Colonic mucosa (tissue), 4 donors: Measurements from ENCODE around the gene LRMDA. TPM values are rescaled to one million over a fixed set of nuclear protein-coding genes. Genes with fewer than 3 reads are reported as not detected.

Experiments
- DNase-seq: peaks from one replicate; pipeline ENCODE4 v3.0.0-alpha.2; 2020
- H3K27ac ChIP-seq: fragments of 200-600 bp; one replicate; pipeline ENCODE4 v1.8.0; 2021
- H3K27me3 ChIP-seq: fragments of 200-600 bp; one replicate; pipeline ENCODE4 v1.8.0; 2021
- H3K36me3 ChIP-seq: fragments of 200-600 bp; one replicate; pipeline ENCODE4 v1.8.0; 2021
- H3K4me1 ChIP-seq: fragments of 200-600 bp; one replicate; pipeline ENCODE4 v1.8.0; 2021; ENCODE audit warnings: mild to moderate bottlenecking
- H3K4me3 ChIP-seq: fragments of 200-600 bp; one replicate; pipeline ENCODE4 v1.8.0; 2021
- H3K9ac ChIP-seq, 2 donors: one replicate each; pipeline ENCODE4 v1.7.0; 2013; ENCODE audit warnings: control low read depth in 2 of 2, low read depth in 2 of 2, low read length in 2 of 2
- H3K9me3 ChIP-seq: fragments of 200-600 bp; one replicate; pipeline ENCODE4 v1.8.0; 2021
- intact Hi-C: fragments of 100-400 bp; cut with DNase I; formaldehyde crosslinking; loops from one replicate; pipeline ENCODE4 v1.14.1; 2022
- total RNA-seq, 2 donors: library from RNA; stranded (reverse); fragmentation: NEBNext Ultra II Directional in 1 of 2; extraction: Animal tissue kit (Norgen Biotek cat#: 25700) in 1 of 2; gene quantifications; one replicate each; pipeline ENCODE4 v1.2.1, GENCODE V29; 2021
- TF ChIP-seq, protein P1 (sequence below): fragments of 200-600 bp; IDR thresholded peaks from one replicate; pipeline ENCODE4 v1.8.0; 2022; ENCODE audit warnings: antibody characterized with exemption, mild to moderate bottlenecking
- donor health status: healthy.
- donor health status: DM: no; HTN: no; CAD: no.
- donor health status: DM: no; HTN: no; CAD: no.

LRMDA gene
- total RNA-seq, 2 donors from 2014 or later = 2.5 to 5.2 TPM

DNA sequence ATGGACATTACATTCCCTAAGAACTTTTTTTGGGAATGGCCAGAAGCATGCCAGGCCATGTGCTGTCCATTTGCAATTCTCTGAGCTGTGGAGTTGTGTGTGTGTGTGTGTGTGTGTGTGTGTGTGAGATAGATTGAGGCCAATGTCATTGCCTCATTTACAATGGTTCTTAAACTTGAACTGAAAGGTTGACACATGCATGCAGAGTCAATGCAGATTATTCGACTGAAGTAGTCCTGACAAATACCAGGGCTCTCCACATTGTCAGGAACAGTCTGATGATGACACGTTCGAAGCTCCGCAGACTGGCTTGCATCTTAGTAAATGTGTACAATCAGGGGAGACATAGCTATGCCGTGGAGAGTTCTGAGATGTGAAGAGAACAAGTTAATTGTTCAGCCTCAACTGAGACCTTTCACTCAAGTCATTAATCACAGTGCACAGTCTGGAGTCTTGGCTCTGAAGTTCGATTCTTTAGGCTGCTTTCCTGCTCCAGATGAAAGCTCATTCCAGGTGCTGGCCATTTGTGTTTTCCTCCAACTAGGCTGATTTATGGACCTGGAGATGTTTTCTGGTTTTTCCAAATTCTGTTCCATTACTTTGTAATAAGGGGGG, 921.9 kb downstream of the LRMDA start:
- intact Hi-C loops = no loop called here
- no peaks in the 10 kb centered on the region for H3K4me1 ChIP-seq
- TF ChIP-seq, protein P1, sequence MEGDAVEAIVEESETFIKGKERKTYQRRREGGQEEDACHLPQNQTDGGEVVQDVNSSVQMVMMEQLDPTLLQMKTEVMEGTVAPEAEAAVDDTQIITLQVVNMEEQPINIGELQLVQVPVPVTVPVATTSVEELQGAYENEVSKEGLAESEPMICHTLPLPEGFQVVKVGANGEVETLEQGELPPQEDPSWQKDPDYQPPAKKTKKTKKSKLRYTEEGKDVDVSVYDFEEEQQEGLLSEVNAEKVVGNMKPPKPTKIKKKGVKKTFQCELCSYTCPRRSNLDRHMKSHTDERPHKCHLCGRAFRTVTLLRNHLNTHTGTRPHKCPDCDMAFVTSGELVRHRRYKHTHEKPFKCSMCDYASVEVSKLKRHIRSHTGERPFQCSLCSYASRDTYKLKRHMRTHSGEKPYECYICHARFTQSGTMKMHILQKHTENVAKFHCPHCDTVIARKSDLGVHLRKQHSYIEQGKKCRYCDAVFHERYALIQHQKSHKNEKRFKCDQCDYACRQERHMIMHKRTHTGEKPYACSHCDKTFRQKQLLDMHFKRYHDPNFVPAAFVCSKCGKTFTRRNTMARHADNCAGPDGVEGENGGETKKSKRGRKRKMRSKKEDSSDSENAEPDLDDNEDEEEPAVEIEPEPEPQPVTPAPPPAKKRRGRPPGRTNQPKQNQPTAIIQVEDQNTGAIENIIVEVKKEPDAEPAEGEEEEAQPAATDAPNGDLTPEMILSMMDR = no peak

DNA sequence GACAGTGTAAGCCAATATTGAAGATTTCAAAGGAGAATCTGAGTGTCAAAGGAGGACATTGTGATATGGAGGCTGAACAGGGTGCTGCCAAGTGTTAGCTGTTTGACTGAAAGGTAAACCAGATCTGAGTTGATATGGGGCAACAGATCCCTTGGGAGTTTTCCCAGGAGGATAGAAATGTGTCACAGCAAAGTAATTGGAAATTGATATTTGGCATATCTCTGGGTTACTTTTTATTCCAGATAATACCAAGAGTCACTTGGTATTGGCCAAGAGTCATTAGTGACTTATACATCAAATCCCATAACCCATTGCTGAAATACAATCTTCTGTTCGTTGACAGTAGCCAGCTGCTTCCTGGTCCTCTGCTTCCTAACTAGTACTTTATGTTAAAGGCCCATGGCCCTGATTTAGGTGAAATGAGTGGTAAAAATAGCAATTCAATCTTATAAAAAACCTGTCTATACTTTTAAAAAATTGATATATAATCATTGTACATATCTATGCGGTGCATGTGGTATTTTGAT, 922.9 kb downstream of the LRMDA start:
- no peak for DNase-seq
- TF ChIP-seq, protein P1 = no peak
- Histone ChIP-seq H3K36me3 (no peaks in the 10 kb centered on the region), H3K4me3 (no peak overlapping the region), H3K4me1 (no peaks in the 10 kb centered on the region), H3K27me3 (no peaks in the 10 kb centered on the region), H3K9ac (no peak overlapping the region), H3K9me3 (no peaks in the 10 kb centered on the region), H3K27ac (no peak overlapping the region)
- intact Hi-C loops = no loop called here

More for the DNA sequence above, 921.9 kb downstream of the LRMDA start:
- DNase-seq = no peak
- no peaks in the 10 kb centered on the region for H3K36me3 ChIP-seq
- H3K27me3 ChIP-seq = no peaks in the 10 kb centered on the region
- H3K4me3 ChIP-seq = no peak overlapping the region
- H3K27ac ChIP-seq = no peak overlapping the region
- H3K9me3 ChIP-seq = no peaks in the 10 kb centered on the region
- H3K9ac ChIP-seq = no peak overlapping the region

DNA sequence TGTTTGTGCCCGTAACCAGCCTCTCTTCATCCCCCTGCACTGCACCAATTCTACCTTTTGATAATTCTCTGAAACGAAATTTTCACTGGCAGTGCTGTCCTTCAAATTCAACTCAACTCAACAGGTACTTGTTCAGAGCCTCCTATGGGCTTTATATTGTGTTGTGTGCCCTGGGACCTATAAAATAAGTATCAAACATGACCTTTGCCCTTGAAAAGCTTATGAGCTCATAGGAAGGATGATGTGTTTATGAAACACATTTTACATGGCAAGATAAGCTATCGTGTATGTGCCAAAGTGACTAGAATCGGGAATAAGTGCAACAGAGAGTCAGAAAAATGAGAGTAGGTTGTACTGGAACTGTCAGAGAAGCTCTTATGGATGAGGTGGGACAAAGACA, 923.5 kb downstream of the LRMDA start:
- Histone ChIP-seq H3K27me3 (no peaks in the 10 kb centered on the region), H3K9me3 (no peaks in the 10 kb centered on the region), H3K9ac (no peak overlapping the region), H3K4me3 (no peak overlapping the region), H3K4me1 (no peaks in the 10 kb centered on the region), H3K27ac (no peak overlapping the region), H3K36me3 (no peaks in the 10 kb centered on the region)
- intact Hi-C loops = no loop called here
- TF ChIP-seq, protein P1 = no peak
- no peak for DNase-seq

DNA sequence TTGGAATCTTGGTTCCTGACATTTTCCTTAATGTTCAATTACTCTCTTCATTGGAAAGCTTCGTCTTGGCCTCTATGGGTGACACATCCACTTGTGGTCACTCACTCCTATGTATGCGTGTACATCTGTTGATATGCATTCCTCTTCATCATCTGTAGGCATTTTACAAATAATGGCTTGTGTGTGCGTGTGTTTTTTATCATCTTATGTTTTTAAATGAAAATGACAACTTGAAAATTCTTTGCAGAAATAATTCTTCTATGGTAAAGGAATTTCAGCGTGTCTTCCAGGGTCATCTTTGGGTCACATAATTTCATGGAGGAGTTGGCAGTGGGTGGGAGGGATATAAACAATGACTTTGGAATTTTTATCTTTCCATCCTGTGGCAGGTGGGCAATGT, 925.1 kb downstream of the LRMDA start:
- no peak overlapping the region for H3K27ac ChIP-seq
- H3K36me3 ChIP-seq = no peaks in the 10 kb centered on the region
- H3K27me3 ChIP-seq = no peaks in the 10 kb centered on the region
- H3K4me1 ChIP-seq = no peaks in the 10 kb centered on the region
- DNase-seq = no peak
- intact Hi-C loops = no loop called here
- no peak overlapping the region for H3K9ac ChIP-seq
- no peak overlapping the region for H3K4me3 ChIP-seq
- TF ChIP-seq, protein P1 = no peak
- H3K9me3 ChIP-seq = no peaks in the 10 kb centered on the region

DNA sequence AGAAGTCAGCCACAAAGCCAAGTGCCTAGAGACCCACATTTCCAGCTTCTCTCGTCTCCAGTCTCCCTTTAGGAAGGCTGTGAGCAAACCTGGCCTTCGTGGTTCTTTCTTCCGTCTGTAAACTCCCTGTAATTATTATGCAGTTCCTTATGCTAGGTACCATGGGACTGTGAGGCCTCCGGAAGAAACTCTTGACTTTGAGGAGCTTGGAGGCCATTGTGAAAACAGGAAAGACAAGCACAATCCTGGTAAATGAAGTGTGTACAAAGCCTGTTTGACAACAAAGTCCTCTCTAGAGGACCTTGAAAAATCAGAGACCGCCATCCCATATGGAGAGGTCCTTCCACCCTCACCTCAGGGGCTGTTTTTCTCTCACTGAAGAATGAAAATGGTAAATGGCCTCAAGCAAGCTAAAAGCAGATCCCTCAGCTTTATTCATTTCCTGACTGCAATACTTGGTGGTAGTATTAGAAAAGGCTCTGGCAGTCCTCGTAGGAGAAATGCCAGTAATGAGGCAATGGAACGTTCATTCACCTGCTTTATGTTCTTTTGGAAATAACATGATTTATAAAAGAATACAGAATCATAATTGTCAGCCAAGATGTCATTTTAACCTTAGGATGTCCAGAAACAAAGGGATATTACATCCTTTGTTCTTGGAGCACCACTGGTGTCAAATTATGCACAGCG, 926.4 kb downstream of the LRMDA start:
- Histone ChIP-seq H3K4me1 (no peaks in the 10 kb centered on the region), H3K27me3 (no peaks in the 10 kb centered on the region), H3K4me3 (no peak overlapping the region), H3K36me3 (no peaks in the 10 kb centered on the region), H3K9ac (no peak overlapping the region), H3K9me3 (no peaks in the 10 kb centered on the region), H3K27ac (no peak overlapping the region)
- no peak for DNase-seq
- intact Hi-C loops = no loop called here
- TF ChIP-seq, protein P1 = no peak
